ENCODE results near the gene GRIN2D.

GRIN2D gene

DNA sequence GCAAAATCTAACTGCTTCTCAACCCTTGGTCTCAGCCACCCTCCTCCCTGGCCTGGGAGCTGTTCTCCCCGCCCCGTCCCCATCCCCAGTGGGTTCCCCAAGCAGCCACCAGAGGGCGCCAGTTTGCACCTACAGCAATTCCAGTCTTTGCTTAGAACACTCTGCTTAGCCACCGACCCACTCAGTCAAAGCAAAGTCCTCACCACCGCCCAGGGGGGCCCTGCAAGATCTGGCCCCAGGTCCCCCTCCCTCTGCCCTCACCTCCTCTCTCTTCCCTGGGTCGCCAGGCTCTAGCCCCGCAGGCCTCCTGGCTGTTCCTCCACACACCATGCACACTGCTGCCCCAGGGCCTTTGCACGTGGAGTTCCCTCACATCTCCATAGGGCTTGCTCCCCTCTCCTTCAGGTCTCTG lies 42.1 kb upstream of the GRIN2D start (continued):
- TF ChIP-seq ZNF747 (tag by site-specific recombination; IDR thresholded peaks at IDR 0.05) (no peak), ZNF132 (tag by site-specific recombination; IDR thresholded peaks at IDR 0.05; ENCODE audit: borderline replicate concordance) (no peak), ZNF211 (tag by site-specific recombination; IDR thresholded peaks at IDR 0.05; ENCODE audit: low read depth) (no peak), ZNF629 (tag by site-specific recombination; IDR thresholded peaks at IDR 0.05) (no peak), YY1 (tag by site-specific recombination; IDR thresholded peaks at IDR 0.05) (no peak), GLIS2 (tag by site-specific recombination; IDR thresholded peaks at IDR 0.05) (no peak), ZNF37A (tag by site-specific recombination; IDR thresholded peaks at IDR 0.05) (no peak), ZNF623 (tag by site-specific recombination; IDR thresholded peaks at IDR 0.05) (peak; percentile 100), ZNF792 (tag by site-specific recombination; IDR thresholded peaks at IDR 0.05) (no peak), KLF1 (tag by site-specific recombination; IDR thresholded peaks at IDR 0.05) (no peak), ZNF391 (tag by site-specific recombination; IDR thresholded peaks at IDR 0.05; ENCODE audit: borderline replicate concordance, low read depth) (no peak), SETDB1 (IDR thresholded peaks at IDR 0.05; ENCODE audit: insufficient read length, low read length) (no peak), ZNF558 (tag by site-specific recombination; IDR thresholded peaks at IDR 0.05) (no peak), ZNF830 (tag by site-specific recombination; IDR thresholded peaks at IDR 0.05; ENCODE audit: low read depth) (no peak), KLF7 (tag by site-specific recombination; IDR thresholded peaks at IDR 0.05; ENCODE audit: borderline replicate concordance) (no peak), ZNF274 (IDR thresholded peaks at IDR 0.05; ENCODE audit: low read length) (no peak), ZNF274 (tag by site-specific recombination; IDR thresholded peaks at IDR 0.05; ENCODE audit: borderline replicate concordance) (no peak), ZNF157 (tag by site-specific recombination; IDR thresholded peaks at IDR 0.05) (no peak), ZNF324 (tag by site-specific recombination; IDR thresholded peaks at IDR 0.05) (no peak)
- TF ChIP-seq, protein P1, sequence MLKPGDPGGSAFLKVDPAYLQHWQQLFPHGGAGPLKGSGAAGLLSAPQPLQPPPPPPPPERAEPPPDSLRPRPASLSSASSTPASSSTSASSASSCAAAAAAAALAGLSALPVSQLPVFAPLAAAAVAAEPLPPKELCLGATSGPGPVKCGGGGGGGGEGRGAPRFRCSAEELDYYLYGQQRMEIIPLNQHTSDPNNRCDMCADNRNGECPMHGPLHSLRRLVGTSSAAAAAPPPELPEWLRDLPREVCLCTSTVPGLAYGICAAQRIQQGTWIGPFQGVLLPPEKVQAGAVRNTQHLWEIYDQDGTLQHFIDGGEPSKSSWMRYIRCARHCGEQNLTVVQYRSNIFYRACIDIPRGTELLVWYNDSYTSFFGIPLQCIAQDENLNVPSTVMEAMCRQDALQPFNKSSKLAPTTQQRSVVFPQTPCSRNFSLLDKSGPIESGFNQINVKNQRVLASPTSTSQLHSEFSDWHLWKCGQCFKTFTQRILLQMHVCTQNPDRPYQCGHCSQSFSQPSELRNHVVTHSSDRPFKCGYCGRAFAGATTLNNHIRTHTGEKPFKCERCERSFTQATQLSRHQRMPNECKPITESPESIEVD (tag by site-specific recombination; IDR thresholded peaks at IDR 0.05): no peak
- TF ChIP-seq, protein P2, sequence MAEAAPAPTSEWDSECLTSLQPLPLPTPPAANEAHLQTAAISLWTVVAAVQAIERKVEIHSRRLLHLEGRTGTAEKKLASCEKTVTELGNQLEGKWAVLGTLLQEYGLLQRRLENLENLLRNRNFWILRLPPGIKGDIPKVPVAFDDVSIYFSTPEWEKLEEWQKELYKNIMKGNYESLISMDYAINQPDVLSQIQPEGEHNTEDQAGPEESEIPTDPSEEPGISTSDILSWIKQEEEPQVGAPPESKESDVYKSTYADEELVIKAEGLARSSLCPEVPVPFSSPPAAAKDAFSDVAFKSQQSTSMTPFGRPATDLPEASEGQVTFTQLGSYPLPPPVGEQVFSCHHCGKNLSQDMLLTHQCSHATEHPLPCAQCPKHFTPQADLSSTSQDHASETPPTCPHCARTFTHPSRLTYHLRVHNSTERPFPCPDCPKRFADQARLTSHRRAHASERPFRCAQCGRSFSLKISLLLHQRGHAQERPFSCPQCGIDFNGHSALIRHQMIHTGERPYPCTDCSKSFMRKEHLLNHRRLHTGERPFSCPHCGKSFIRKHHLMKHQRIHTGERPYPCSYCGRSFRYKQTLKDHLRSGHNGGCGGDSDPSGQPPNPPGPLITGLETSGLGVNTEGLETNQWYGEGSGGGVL (tag by site-specific recombination; IDR thresholded peaks at IDR 0.05): no peak
- TF ChIP-seq, protein P3, sequence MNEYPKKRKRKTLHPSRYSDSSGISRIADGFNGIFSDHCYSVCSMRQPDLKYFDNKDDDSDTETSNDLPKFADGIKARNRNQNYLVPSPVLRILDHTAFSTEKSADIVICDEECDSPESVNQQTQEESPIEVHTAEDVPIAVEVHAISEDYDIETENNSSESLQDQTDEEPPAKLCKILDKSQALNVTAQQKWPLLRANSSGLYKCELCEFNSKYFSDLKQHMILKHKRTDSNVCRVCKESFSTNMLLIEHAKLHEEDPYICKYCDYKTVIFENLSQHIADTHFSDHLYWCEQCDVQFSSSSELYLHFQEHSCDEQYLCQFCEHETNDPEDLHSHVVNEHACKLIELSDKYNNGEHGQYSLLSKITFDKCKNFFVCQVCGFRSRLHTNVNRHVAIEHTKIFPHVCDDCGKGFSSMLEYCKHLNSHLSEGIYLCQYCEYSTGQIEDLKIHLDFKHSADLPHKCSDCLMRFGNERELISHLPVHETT (tag by site-specific recombination; IDR thresholded peaks at IDR 0.05): no peak
- TF ChIP-seq, protein P4, sequence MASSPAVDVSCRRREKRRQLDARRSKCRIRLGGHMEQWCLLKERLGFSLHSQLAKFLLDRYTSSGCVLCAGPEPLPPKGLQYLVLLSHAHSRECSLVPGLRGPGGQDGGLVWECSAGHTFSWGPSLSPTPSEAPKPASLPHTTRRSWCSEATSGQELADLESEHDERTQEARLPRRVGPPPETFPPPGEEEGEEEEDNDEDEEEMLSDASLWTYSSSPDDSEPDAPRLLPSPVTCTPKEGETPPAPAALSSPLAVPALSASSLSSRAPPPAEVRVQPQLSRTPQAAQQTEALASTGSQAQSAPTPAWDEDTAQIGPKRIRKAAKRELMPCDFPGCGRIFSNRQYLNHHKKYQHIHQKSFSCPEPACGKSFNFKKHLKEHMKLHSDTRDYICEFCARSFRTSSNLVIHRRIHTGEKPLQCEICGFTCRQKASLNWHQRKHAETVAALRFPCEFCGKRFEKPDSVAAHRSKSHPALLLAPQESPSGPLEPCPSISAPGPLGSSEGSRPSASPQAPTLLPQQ (tag by site-specific recombination; IDR thresholded peaks at IDR 0.05): no peak
- TF ChIP-seq, protein P5, sequence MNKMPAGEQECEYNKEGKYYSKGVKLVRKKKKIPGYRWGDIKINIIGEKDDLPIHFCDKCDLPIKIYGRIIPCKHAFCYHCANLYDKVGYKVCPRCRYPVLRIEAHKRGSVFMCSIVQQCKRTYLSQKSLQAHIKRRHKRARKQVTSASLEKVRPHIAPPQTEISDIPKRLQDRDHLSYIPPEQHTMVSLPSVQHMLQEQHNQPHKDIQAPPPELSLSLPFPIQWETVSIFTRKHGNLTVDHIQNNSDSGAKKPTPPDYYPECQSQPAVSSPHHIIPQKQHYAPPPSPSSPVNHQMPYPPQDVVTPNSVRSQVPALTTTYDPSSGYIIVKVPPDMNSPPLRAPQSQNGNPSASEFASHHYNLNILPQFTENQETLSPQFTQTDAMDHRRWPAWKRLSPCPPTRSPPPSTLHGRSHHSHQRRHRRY (tag by site-specific recombination; IDR thresholded peaks at IDR 0.05): no peak
- TF ChIP-seq, protein P6, sequence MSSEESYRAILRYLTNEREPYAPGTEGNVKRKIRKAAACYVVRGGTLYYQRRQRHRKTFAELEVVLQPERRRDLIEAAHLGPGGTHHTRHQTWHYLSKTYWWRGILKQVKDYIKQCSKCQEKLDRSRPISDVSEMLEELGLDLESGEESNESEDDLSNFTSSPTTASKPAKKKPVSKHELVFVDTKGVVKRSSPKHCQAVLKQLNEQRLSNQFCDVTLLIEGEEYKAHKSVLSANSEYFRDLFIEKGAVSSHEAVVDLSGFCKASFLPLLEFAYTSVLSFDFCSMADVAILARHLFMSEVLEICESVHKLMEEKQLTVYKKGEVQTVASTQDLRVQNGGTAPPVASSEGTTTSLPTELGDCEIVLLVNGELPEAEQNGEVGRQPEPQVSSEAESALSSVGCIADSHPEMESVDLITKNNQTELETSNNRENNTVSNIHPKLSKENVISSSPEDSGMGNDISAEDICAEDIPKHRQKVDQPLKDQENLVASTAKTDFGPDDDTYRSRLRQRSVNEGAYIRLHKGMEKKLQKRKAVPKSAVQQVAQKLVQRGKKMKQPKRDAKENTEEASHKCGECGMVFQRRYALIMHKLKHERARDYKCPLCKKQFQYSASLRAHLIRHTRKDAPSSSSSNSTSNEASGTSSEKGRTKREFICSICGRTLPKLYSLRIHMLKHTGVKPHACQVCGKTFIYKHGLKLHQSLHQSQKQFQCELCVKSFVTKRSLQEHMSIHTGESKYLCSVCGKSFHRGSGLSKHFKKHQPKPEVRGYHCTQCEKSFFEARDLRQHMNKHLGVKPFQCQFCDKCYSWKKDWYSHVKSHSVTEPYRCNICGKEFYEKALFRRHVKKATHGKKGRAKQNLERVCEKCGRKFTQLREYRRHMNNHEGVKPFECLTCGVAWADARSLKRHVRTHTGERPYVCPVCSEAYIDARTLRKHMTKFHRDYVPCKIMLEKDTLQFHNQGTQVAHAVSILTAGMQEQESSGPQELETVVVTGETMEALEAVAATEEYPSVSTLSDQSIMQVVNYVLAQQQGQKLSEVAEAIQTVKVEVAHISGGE (tag by site-specific recombination; conservative IDR thresholded peaks at IDR 0.05; ENCODE audit: low read depth): no peak
- TF ChIP-seq, protein P7, sequence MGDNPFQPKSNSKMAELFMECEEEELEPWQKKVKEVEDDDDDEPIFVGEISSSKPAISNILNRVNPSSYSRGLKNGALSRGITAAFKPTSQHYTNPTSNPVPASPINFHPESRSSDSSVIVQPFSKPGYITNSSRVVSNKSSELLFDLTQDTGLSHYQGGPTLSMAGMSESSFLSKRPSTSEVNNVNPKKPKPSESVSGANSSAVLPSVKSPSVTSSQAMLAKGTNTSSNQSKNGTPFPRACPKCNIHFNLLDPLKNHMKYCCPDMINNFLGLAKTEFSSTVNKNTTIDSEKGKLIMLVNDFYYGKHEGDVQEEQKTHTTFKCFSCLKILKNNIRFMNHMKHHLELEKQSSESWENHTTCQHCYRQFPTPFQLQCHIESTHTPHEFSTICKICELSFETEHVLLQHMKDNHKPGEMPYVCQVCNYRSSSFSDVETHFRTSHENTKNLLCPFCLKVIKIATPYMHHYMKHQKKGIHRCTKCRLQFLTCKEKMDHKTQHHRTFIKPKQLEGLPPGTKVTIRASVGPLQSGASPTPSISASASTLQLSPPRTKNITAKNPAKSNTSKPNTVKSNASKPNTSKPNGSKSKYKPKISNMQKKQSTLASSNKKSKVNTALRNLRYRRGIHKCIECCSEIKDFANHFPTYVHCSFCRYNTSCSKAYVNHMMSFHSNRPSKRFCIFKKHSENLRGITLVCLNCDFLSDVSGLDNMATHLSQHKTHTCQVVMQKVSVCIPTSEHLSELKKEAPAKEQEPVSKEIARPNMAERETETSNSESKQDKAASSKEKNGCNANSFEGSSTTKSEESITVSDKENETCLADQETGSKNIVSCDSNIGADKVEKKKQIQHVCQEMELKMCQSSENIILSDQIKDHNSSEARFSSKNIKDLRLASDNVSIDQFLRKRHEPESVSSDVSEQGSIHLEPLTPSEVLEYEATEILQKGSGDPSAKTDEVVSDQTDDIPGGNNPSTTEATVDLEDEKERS (tag by site-specific recombination; IDR thresholded peaks at IDR 0.05): peak; percentile 93
- TF ChIP-seq, protein P8, sequence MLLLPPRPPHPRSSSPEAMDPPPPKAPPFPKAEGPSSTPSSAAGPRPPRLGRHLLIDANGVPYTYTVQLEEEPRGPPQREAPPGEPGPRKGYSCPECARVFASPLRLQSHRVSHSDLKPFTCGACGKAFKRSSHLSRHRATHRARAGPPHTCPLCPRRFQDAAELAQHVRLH (tag by site-specific recombination; IDR thresholded peaks at IDR 0.05): peak; percentile 98
